Mucosa of descending colon (tissue), 3 donors: Measurements from ENCODE around the gene CEP72. TPM values are rescaled to one million over a fixed set of nuclear protein-coding genes. Genes with fewer than 3 reads are reported as not detected.
A peak's percentile ranks its signal among the peaks of the same experiment; 100 is the strongest.

Experiments
- ATAC-seq: fragments of 200-7000 bp; cut with Tn5 transposase; one replicate; pipeline ENCODE4 v1.9.1; 2020; ENCODE audit warnings: mild to moderate bottlenecking, moderate library complexity
- DNase-seq, 3 donors: peaks; one replicate each; pipeline ENCODE4 v3.0.0-alpha.2; 2020
- H3K36me3 ChIP-seq: fragments of 200-600 bp; one replicate; pipeline ENCODE4 v1.8.0; 2021; ENCODE audit warnings: low read depth, mild to moderate bottlenecking
- H3K4me1 ChIP-seq: fragments of 200-600 bp; one replicate; pipeline ENCODE4 v1.8.0; 2021; ENCODE audit warnings: low read depth, mild to moderate bottlenecking
- H3K4me3 ChIP-seq: fragments of 200-600 bp; one replicate; pipeline ENCODE4 v1.8.0; 2021; ENCODE audit warnings: mild to moderate bottlenecking
- H3K9me3 ChIP-seq: fragments of 200-600 bp; one replicate; pipeline ENCODE4 v1.8.0; 2021; ENCODE audit warnings: mild to moderate bottlenecking
- CTCF ChIP-seq: fragments of 200-600 bp; IDR thresholded peaks from one replicate; pipeline ENCODE4 v1.8.0; 2022; ENCODE audit warnings: antibody characterized with exemption, mild to moderate bottlenecking
- intact Hi-C, 2 donors: fragments of 100-400 bp; cut with DNase I in 1 of 2; cut with micrococcal nuclease in 1 of 2; formaldehyde crosslinking; loops; one replicate each; pipeline versions ENCODE4 v1.11.0 to v1.11.1; 2022; cut with DNase I, micrococcal nuclease
- total RNA-seq, 3 donors: library from RNA; stranded (reverse); fragmentation: NEBNext Ultra II Directional in 2 of 3; extraction: Animal tissue kit (Norgen Biotek cat#: 25700) in 2 of 3; gene quantifications; one replicate each; pipeline versions ENCODE4 v1.2.1 to v1.2.4, GENCODE V29; 2021 to 2023
- donor health status: DM: no; HTN: no; CAD: no; lungs with moderate emphysema.
- donor health status: DM: no; HTN: no; CAD: no.
- donor health status: DM: no; HTN: yes; CAD: no.

Gene CEP72
- total RNA-seq, 3 donors from 2014 or later, result 7.3 to 9.7 (median 8.8) TPM

- no peaks in the 10 kb centered on the region for H3K9me3 ChIP-seq
- DNase-seq (no peak), ATAC-seq (no peak)
- no peaks in the 10 kb centered on the region for H3K36me3 ChIP-seq
- H3K4me1 ChIP-seq, result no peaks in the 10 kb centered on the region
- intact Hi-C loops, result no loop called here
- TF ChIP-seq CTCF, result no peak
- no peak overlapping the region for H3K4me3 ChIP-seq
Measured at GRCh38 chr5:588406-588995, 23.6 kb upstream of the CEP72 start.

- no peaks in the 10 kb centered on the region for H3K36me3 ChIP-seq
- no peaks in the 10 kb centered on the region for H3K4me1 ChIP-seq
- intact Hi-C loops, result no loop called here
- no peak for ATAC-seq
- no peak for DNase-seq
- TF ChIP-seq CTCF, result no peak
- H3K4me3 ChIP-seq, result no peak overlapping the region
- H3K9me3 ChIP-seq, result no peaks in the 10 kb centered on the region
Measured at GRCh38 chr5:589173-589572, 23.0 kb upstream of the CEP72 start.

- H3K9me3 ChIP-seq, result no peaks in the 10 kb centered on the region
- ATAC-seq (no peak), DNase-seq (no peak)
- no peaks in the 10 kb centered on the region for H3K4me1 ChIP-seq
- no peaks in the 10 kb centered on the region for H3K36me3 ChIP-seq
- no peak for TF ChIP-seq CTCF
- intact Hi-C loops, result no loop called here
- H3K4me3 ChIP-seq, result no peak overlapping the region
Measured at GRCh38 chr5:589588-589987, 22.6 kb upstream of the CEP72 start.

- DNase-seq, result no peak
- ATAC-seq, result no peak
- TF ChIP-seq CTCF, result no peak
- H3K4me3 ChIP-seq, result no peak overlapping the region
- intact Hi-C loops, result no loop called here
- H3K36me3 ChIP-seq, result no peaks in the 10 kb centered on the region
- H3K4me1 ChIP-seq, result no peaks in the 10 kb centered on the region
- no peaks in the 10 kb centered on the region for H3K9me3 ChIP-seq
Measured at GRCh38 chr5:590346-590745, 21.8 kb upstream of the CEP72 start.

GRCh38 chr5:591746-592145 lies 20.4 kb upstream of the CEP72 start:
- Histone ChIP-seq H3K36me3 (no peaks in the 10 kb centered on the region), H3K4me3 (no peak overlapping the region), H3K9me3 (no peaks in the 10 kb centered on the region), H3K4me1 (no peaks in the 10 kb centered on the region)
- TF ChIP-seq CTCF, result no peak
- ATAC-seq (no peak), DNase-seq (no peak)
- intact Hi-C loops, result no loop called here

- DNase-seq (peak in 1 of 3 donors; percentile 38), ATAC-seq (peak; percentile 75)
- no peaks in the 10 kb centered on the region for H3K9me3 ChIP-seq
- intact Hi-C loops, result no loop called here
- no peaks in the 10 kb centered on the region for H3K36me3 ChIP-seq
- no peak for TF ChIP-seq CTCF
- H3K4me3 ChIP-seq, result no peak overlapping the region
- no peaks in the 10 kb centered on the region for H3K4me1 ChIP-seq
Measured at GRCh38 chr5:592158-592557, 20.0 kb upstream of the CEP72 start.
